IPS-NIHi7 (cell line): Measurements from ENCODE around the gene CACNB2.

ENCODE experiments used
- DNase-seq: peaks from one replicate; pipeline ENCODE4 v3.0.0; 2012; ENCODE audit warnings: mixed read lengths; ENCODE audit errors: extremely low spot score

CACNB2 gene

GRCh38 chr10:18508587-18508986 is 368.4 kb downstream of the CACNB2 start:
- DNase-seq = no peak

- DNase-seq = no peak
These were observed 374.3 kb downstream of the CACNB2 start for GRCh38 chr10:18514537-18514936.

GRCh38 chr10:18516851-18517250 is 376.6 kb downstream of the CACNB2 start:
- DNase-seq = no peak

GRCh38 chr10:18523025-18523424 is 382.8 kb downstream of the CACNB2 start:
- no peak for DNase-seq

GRCh38 chr10:18523858-18524257 is 383.6 kb downstream of the CACNB2 start:
- DNase-seq = no peak

GRCh38 chr10:18527687-18528086 is 387.5 kb downstream of the CACNB2 start:
- DNase-seq = no peak

- DNase-seq = no peak
These were observed 388.1 kb downstream of the CACNB2 start for GRCh38 chr10:18528292-18528691.

GRCh38 chr10:18532881-18533535 is 392.8 kb downstream of the CACNB2 start:
- DNase-seq = no peak

GRCh38 chr10:18533896-18534295 is 393.7 kb downstream of the CACNB2 start:
- no peak for DNase-seq

- no peak for DNase-seq
These were observed 399.1 kb downstream of the CACNB2 start for GRCh38 chr10:18539335-18539734.

GRCh38 chr10:18540195-18540594 is 400.0 kb downstream of the CACNB2 start:
- no peak for DNase-seq

GRCh38 chr10:18542832-18543231 is 402.6 kb downstream of the CACNB2 start:
- no peak for DNase-seq

- DNase-seq = no peak
These were observed 405.5 kb downstream of the CACNB2 start for GRCh38 chr10:18545621-18546305.

GRCh38 chr10:18549105-18549504 is 408.9 kb downstream of the CACNB2 start:
- no peak for DNase-seq

- no peak for DNase-seq
These were observed 411.2 kb downstream of the CACNB2 start for GRCh38 chr10:18551473-18551872.

GRCh38 chr10:18554479-18554878 is 414.3 kb downstream of the CACNB2 start:
- DNase-seq = no peak

- no peak for DNase-seq
These were observed 416.4 kb downstream of the CACNB2 start for GRCh38 chr10:18556522-18557147.

GRCh38 chr10:18557960-18558359 is 417.7 kb downstream of the CACNB2 start:
- DNase-seq = no peak

- DNase-seq = no peak
These were observed 421.8 kb downstream of the CACNB2 start for GRCh38 chr10:18561861-18562551.

- DNase-seq = no peak
These were observed 422.9 kb downstream of the CACNB2 start for GRCh38 chr10:18563003-18563726.

- no peak for DNase-seq
These were observed 424.8 kb downstream of the CACNB2 start for GRCh38 chr10:18565006-18565405.

GRCh38 chr10:18566177-18566576 is 426.0 kb downstream of the CACNB2 start:
- no peak for DNase-seq
